Trophoblast cell (in vitro differentiated cells and primary cell): ENCODE measurements around the gene NAB2.
A peak's percentile ranks its signal among the peaks of the same experiment; 100 is the strongest.

ENCODE experiments used
- DNase-seq, 2 donors: peaks; one replicate each; pipeline ENCODE4 v3.0.0-alpha.2; 2016
- H2AFZ ChIP-seq: 2 replicates; pipeline ENCODE4 v1.6.1; 2013; ENCODE audit warnings: low read length, moderate library complexity, mild to moderate bottlenecking; ENCODE audit not compliant: insufficient read depth, poor library complexity
- H2AK5ac ChIP-seq: 2 replicates; pipeline ENCODE4 v1.6.1; 2013; ENCODE audit warnings: mild to moderate bottlenecking, low read length
- H2BK120ac ChIP-seq: 2 replicates; pipeline ENCODE4 v1.6.1; 2013; ENCODE audit warnings: low read length, mild to moderate bottlenecking, moderate library complexity; ENCODE audit not compliant: insufficient read depth, poor library complexity
- H2BK12ac ChIP-seq: 2 replicates; pipeline ENCODE4 v1.6.1; 2013; ENCODE audit warnings: mild to moderate bottlenecking, low read length, moderate library complexity
- H2BK5ac ChIP-seq: 2 replicates; pipeline ENCODE4 v1.6.1; 2013; ENCODE audit warnings: low read length, low read depth, moderate library complexity, mild to moderate bottlenecking; ENCODE audit not compliant: poor library complexity
- H3K14ac ChIP-seq: 2 replicates; pipeline ENCODE4 v1.6.1; 2013; ENCODE audit warnings: mild to moderate bottlenecking, low read length
- H3K18ac ChIP-seq: 2 replicates; pipeline ENCODE4 v1.6.1; 2013; ENCODE audit warnings: mild to moderate bottlenecking, low read length
- H3K23ac ChIP-seq: 2 replicates; pipeline ENCODE4 v1.6.1; 2013; ENCODE audit warnings: low read length
- H3K27ac ChIP-seq: 2 replicates; pipeline ENCODE4 v1.5.1; 2013; ENCODE audit warnings: low read depth, mild to moderate bottlenecking, inconsistent platforms, low read length, moderate library complexity
- H3K27me3 ChIP-seq: 2 replicates; pipeline ENCODE4 v1.6.1; 2013; ENCODE audit warnings: inconsistent platforms, mild to moderate bottlenecking, low read length, moderate library complexity; ENCODE audit not compliant: insufficient read depth
- H3K36me3 ChIP-seq, 2 experiments: 1 replicate in 1 of 2; 2 replicates in 1 of 2; pipeline ENCODE4 v1.6.1; 2013; ENCODE audit warnings: low read length in 2 of 2, mild to moderate bottlenecking in 2 of 2, moderate library complexity in 1 of 2; ENCODE audit not compliant: insufficient read depth in 2 of 2, control insufficient read depth in 1 of 2
- H3K4ac ChIP-seq: 2 replicates; pipeline ENCODE4 v1.6.1; 2013; ENCODE audit warnings: low read depth, mild to moderate bottlenecking, low read length, moderate library complexity
- H3K4me1 ChIP-seq, 2 experiments: 1 replicate in 1 of 2; 2 replicates in 1 of 2; pipeline ENCODE4 v1.6.1; 2013; ENCODE audit warnings: low read length in 2 of 2, mild to moderate bottlenecking in 2 of 2, moderate library complexity in 1 of 2; ENCODE audit not compliant: insufficient read depth in 2 of 2, control insufficient read depth in 1 of 2
- H3K4me2 ChIP-seq: 2 replicates; pipeline ENCODE4 v1.6.1; 2013; ENCODE audit warnings: inconsistent platforms, mild to moderate bottlenecking, low read length, moderate library complexity
- H3K4me3 ChIP-seq: 2 replicates; pipeline ENCODE4 v1.5.1; 2013; ENCODE audit warnings: mild to moderate bottlenecking, low read depth, low read length, inconsistent platforms
- H3K79me1 ChIP-seq: one replicate; pipeline ENCODE4 v1.6.1; 2013; ENCODE audit warnings: low read length
- H3K79me2 ChIP-seq: 2 replicates; pipeline ENCODE4 v1.6.1; 2013; ENCODE audit warnings: low read length, mild to moderate bottlenecking; ENCODE audit not compliant: control insufficient read depth, insufficient read depth, poor library complexity
- H3K9ac ChIP-seq: 2 replicates; pipeline ENCODE4 v1.6.1; 2013; ENCODE audit warnings: mild to moderate bottlenecking, low read length
- H3K9me3 ChIP-seq: 2 replicates; pipeline ENCODE4 v1.6.1; 2013; ENCODE audit warnings: low read depth, mild to moderate bottlenecking, control low read depth, inconsistent platforms, low read length; ENCODE audit not compliant: insufficient read depth
- H4K12ac ChIP-seq: 2 replicates; pipeline ENCODE4 v1.6.1; 2013; ENCODE audit warnings: low read depth, mild to moderate bottlenecking, low read length, moderate library complexity
- H4K8ac ChIP-seq: 2 replicates; pipeline ENCODE4 v1.6.1; 2013; ENCODE audit warnings: low read depth, mild to moderate bottlenecking, low read length, moderate library complexity
- H4K91ac ChIP-seq: one replicate; pipeline ENCODE4 v1.6.1; 2013; ENCODE audit warnings: low read depth, mild to moderate bottlenecking, low read length, moderate library complexity
- WGBS: extraction: QIAGEN DNeasy Blood & Tissue Kit; methylation state at CpG from one replicate; pipeline ENCODE4 v1.1.7; 2013; ENCODE audit warnings: missing lambda C conversion rate; ENCODE audit not compliant: insufficient read length, insufficient coverage; ENCODE audit errors: extremely low coverage; 5-methylcytosine and 5-hydroxymethylcytosine counted together

Gene NAB2

DNA sequence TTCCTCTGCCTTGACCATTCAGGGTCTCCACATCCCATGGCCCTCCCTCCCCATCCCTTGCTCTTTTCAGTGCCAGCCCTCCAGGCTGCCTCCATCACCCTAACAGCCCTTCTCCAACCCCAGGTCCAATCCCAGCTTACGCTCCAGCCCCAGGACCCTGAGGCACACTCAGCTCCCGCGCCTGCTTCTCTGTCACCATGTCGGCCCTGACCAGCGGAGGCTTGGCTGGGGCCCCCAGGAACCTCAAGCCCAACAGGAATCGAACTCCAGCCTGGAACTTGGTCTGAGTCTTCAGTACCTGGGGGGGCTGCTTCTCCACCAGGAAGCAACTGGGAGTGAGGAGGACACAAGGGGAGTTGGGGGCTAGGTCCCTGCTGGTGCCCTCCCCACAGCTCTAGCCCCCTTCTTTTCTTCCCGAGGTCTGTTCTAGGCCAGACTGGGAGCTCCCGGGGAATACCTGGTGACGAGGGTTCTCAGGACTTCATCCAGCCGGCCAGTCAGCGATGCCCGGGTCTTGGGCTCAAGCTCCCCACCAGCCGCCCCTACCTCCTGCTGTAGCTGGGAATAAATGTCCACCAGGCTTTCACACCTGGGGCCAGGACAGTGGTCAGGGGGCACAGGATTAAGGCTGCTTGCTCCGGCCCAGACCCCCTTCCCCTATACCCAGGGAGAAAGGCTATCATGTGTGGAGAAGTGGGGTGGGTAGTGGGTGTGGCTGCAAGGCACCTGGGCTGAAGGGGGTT, 16.3 kb downstream of the NAB2 start:
- peaks cover 12% of the 10 kb centered on the region in 2 experiments for H3K4me1 ChIP-seq
- H3K79me1 ChIP-seq: peaks cover 2% of the 10 kb centered on the region
- no peak overlapping the region for H3K4me2 ChIP-seq
- H2AFZ ChIP-seq: no peak overlapping the region
- H3K4ac ChIP-seq: no peak overlapping the region
- H3K36me3 ChIP-seq: peaks cover 47 to 53% of the 10 kb centered on the region in 2 experiments
- no peak overlapping the region for H2BK12ac ChIP-seq
- no peak overlapping the region for H4K8ac ChIP-seq
- whole genome bisulfite sequencing: no CpG with 5 or more reads among the region's 14 CpGs
- no peak overlapping the region for H3K27ac ChIP-seq
- no peaks in the 10 kb centered on the region for H3K27me3 ChIP-seq
- no peak overlapping the region for H2BK5ac ChIP-seq
- no peak overlapping the region for H2BK120ac ChIP-seq
- H3K79me2 ChIP-seq: no peaks in the 10 kb centered on the region
- no peak overlapping the region for H2AK5ac ChIP-seq
- H3K9ac ChIP-seq: no peak overlapping the region
- H3K9me3 ChIP-seq: no peaks in the 10 kb centered on the region
- no peak overlapping the region for H3K14ac ChIP-seq
- no peak overlapping the region for H4K91ac ChIP-seq
- no peak overlapping the region for H4K12ac ChIP-seq
- no peak for DNase-seq
- no peak overlapping the region for H3K18ac ChIP-seq
- H3K4me3 ChIP-seq: no peak overlapping the region
- no peak overlapping the region for H3K23ac ChIP-seq

- DNase-seq: no peak
- Histone ChIP-seq H2BK12ac (no peak overlapping the region), H4K8ac (no peak overlapping the region), H2BK5ac (no peak overlapping the region), H3K9ac (no peak overlapping the region), H3K4me2 (no peak overlapping the region), H3K27ac (no peak overlapping the region), H4K91ac (no peak overlapping the region), H3K27me3 (no peaks in the 10 kb centered on the region), H3K36me3 (peaks cover 47 to 51% of the 10 kb centered on the region in 2 experiments), H3K4me3 (no peak overlapping the region), H3K79me1 (peaks cover 12% of the 10 kb centered on the region), H2AFZ (no peak overlapping the region), H2AK5ac (no peak overlapping the region), H4K12ac (no peak overlapping the region), H3K79me2 (peaks cover 7% of the 10 kb centered on the region), H3K18ac (no peak overlapping the region), H3K14ac (no peak overlapping the region), H3K23ac (no peak overlapping the region), H2BK120ac (no peak overlapping the region), H3K4me1 (peaks cover 12 to 15% of the 10 kb centered on the region in 2 experiments), H3K9me3 (no peaks in the 10 kb centered on the region), H3K4ac (no peak overlapping the region)
- WGBS: no CpG with 5 or more reads among the region's 9 CpGs
Measured at GRCh38 chr12:57106021-57106708, 17.3 kb downstream of the NAB2 start.

DNA sequence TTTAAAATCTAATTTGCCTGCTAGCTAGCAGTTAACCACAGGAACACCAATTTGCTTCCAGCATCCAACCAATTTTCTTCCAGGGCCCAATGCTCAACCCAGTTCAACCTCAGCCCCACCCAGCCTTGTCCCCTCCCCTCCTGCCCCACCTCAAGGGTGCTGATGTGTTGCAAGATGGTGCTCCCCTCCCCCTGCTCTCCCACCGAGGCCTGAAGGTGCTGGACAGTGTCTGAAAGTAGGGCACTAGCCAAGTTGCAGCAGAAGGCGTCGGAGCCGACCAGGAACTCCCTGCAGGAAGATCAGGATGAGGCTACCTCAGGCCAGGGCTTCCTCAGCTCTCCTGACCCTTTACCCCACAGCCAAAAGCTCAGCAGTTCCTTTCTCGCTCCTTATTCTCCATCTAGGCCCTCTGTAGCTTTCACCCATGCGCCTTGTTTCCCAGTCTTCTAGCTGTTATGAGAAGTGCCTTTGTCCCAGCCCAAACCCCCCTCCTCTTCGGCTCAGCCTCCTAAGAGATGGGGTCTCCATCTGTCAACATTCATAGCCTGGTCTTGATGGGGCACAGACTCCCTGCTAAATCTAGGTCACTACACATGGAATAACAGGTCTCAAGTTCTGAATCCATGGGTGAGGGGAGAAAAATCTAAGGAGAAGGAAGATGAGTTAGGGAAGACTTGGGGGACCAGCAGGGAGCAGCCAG, 18.7 kb downstream of the NAB2 start:
- no peak overlapping the region for H4K12ac ChIP-seq
- peaks cover 9% of the 10 kb centered on the region in 2 experiments for H3K4me1 ChIP-seq
- H3K4me2 ChIP-seq: no peak overlapping the region
- no peak for DNase-seq
- no peak overlapping the region for H2AFZ ChIP-seq
- H4K8ac ChIP-seq: no peak overlapping the region
- peaks cover 20% of the 10 kb centered on the region for H3K79me1 ChIP-seq
- no peak overlapping the region for H2AK5ac ChIP-seq
- H3K27ac ChIP-seq: no peak overlapping the region
- no peak overlapping the region for H3K23ac ChIP-seq
- H3K14ac ChIP-seq: no peak overlapping the region
- no peak overlapping the region for H4K91ac ChIP-seq
- no peak overlapping the region for H3K9ac ChIP-seq
- peaks cover 12% of the 10 kb centered on the region for H3K79me2 ChIP-seq
- no peaks in the 10 kb centered on the region for H3K9me3 ChIP-seq
- H3K4me3 ChIP-seq: peak overlapping the region; percentile 32
- H2BK5ac ChIP-seq: no peak overlapping the region
- no CpG with 5 or more reads among the region's 7 CpGs for WGBS
- no peak overlapping the region for H3K4ac ChIP-seq
- H2BK120ac ChIP-seq: no peak overlapping the region
- H2BK12ac ChIP-seq: no peak overlapping the region
- H3K27me3 ChIP-seq: no peaks in the 10 kb centered on the region
- no peak overlapping the region for H3K18ac ChIP-seq
- peaks cover 39 to 47% of the 10 kb centered on the region in 2 experiments for H3K36me3 ChIP-seq

DNA sequence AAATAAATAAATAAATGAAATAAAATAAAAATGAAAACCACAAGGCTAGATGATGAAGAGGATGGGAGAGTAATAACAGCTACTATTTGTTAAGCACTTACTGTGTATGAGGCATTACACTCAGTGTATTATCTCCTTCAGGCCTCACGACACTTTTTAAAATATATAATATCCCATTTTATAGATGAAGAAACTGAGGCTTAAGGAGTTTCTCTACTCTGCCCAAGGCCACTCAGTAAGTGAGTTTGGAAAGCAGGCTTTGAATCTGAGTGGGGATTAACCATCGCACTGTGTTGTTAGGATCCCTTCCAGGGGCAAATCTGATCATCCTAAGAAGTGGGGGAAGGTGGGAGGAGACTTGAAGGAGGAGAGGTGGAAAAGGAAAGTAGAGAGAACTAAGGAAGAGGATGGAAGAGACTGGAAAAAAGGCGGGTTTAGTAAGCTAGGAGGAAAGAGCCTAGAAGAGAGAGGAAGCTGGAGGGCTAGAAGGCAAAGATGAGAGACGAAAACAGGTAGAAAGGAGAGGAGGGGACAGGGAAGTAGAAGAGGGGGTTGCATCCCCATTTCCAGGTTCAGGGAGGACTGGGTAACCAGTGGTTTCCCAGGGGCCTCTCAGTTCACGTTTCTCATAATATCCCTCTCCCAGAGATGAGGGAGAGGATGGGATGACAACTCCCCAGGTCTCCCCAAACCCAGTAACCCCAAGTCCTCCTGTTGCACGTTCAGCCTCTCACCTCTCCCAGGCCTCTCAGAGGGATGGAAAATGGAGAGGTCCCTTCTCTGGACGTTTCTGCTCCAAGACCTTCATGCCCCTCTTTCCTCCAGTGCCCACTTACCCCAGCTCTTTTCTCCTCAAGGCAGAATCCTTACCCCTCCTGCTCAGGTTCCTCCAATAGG, 20.5 kb downstream of the NAB2 start:
- peaks cover 32 to 38% of the 10 kb centered on the region in 2 experiments for H3K36me3 ChIP-seq
- H3K4me1 ChIP-seq: peaks cover 8% of the 10 kb centered on the region in 2 experiments
- peak overlapping the region; percentile 4 for H3K4ac ChIP-seq
- peak overlapping the region; percentile 58 for H4K91ac ChIP-seq
- peaks cover 12% of the 10 kb centered on the region for H3K79me2 ChIP-seq
- H2BK5ac ChIP-seq: no peak overlapping the region
- H2BK120ac ChIP-seq: no peak overlapping the region
- H4K8ac ChIP-seq: peak overlapping the region; percentile 63
- peak overlapping the region; percentile 17 for H3K18ac ChIP-seq
- no peaks in the 10 kb centered on the region for H3K27me3 ChIP-seq
- WGBS: no CpG with 5 or more reads among the region's 7 CpGs
- no peak overlapping the region for H2BK12ac ChIP-seq
- peak overlapping the region; percentile 14 for H3K27ac ChIP-seq
- H3K4me2 ChIP-seq: peak overlapping the region; percentile 64
- peaks cover 20% of the 10 kb centered on the region for H3K79me1 ChIP-seq
- H3K14ac ChIP-seq: peak overlapping the region; percentile 10
- peak overlapping the region; percentile 23 for H2AFZ ChIP-seq
- no peak overlapping the region for H3K4me3 ChIP-seq
- no peaks in the 10 kb centered on the region for H3K9me3 ChIP-seq
- no peak overlapping the region for H4K12ac ChIP-seq
- H3K23ac ChIP-seq: no peak overlapping the region
- H2AK5ac ChIP-seq: no peak overlapping the region
- no peak overlapping the region for H3K9ac ChIP-seq
- DNase-seq: no peak
